IMR-90 (cell line): ENCODE data around the gene FTO. TPM values are rescaled to one million over a fixed set of nuclear protein-coding genes. Genes with fewer than 3 reads are reported as not detected.

Experiments used
- ATAC-seq: fragments of 200-7000 bp; cut with Tn5 transposase; 2 replicates; pipeline ENCODE4 v1.9.1; 2020; ENCODE audit warnings: low read depth, mild to moderate bottlenecking, moderate library complexity
- BruUV-seq: library from RNA; stranded (reverse); fragments of 400-500 nt; replicated peaks from 2 replicates; lab custom pipeline; 2021; lab: Mats Ljungman, UMichigan
- CTCF ChIA-PET: fragments of 300-600 bp; formaldehyde crosslinking; extraction: SDS; loops from one replicate; lab custom pipeline; 2021; ENCODE audit warnings: antibody characterized with exemption; lab: Yijun Ruan, JAX
- POLR2A ChIA-PET: fragments of 300-600 bp; sonication (Branson Sonifier 250); formaldehyde crosslinking; loops from one replicate; lab custom pipeline; 2022; ENCODE audit warnings: antibody characterized with exemption; ENCODE audit not compliant: unreplicated experiment; lab: Charles Lee
- DNase-seq: peaks from one replicate; pipeline ENCODE4 v3.0.0; 2013
- H2AFZ ChIP-seq: replicated peaks from 2 replicates; pipeline ENCODE3; 2013; ENCODE audit warnings: low read length, mild to moderate bottlenecking; ENCODE audit not compliant: poor library complexity
- H2AK5ac ChIP-seq: 2 replicates; pipeline ENCODE4 v1.6.1; 2013; ENCODE audit warnings: low read depth, low read length, inconsistent platforms
- H2AK9ac ChIP-seq: replicated peaks from 2 replicates; pipeline ENCODE3; 2013; ENCODE audit warnings: mild to moderate bottlenecking, low read depth, low read length, moderate library complexity; ENCODE audit not compliant: poor library complexity
- H2BK120ac ChIP-seq: 2 replicates; pipeline ENCODE4 v1.6.1; 2013; ENCODE audit warnings: low read depth, low read length, inconsistent platforms
- H2BK15ac ChIP-seq: 3 replicates; pipeline ENCODE4 v1.6.1; 2013; ENCODE audit warnings: low read depth, low read length, inconsistent platforms
- H2BK20ac ChIP-seq: 2 replicates; pipeline ENCODE4 v1.6.1; 2013; ENCODE audit warnings: low read depth, mild to moderate bottlenecking, inconsistent platforms, low read length, moderate library complexity
- H2BK5ac ChIP-seq: 2 replicates; pipeline ENCODE4 v1.6.1; 2013; ENCODE audit warnings: mild to moderate bottlenecking, low read depth, low read length, inconsistent platforms; ENCODE audit not compliant: poor library complexity, severe bottlenecking
- H3K14ac ChIP-seq: replicated peaks from 2 replicates; pipeline ENCODE4 v1.6.1; 2013; ENCODE audit warnings: low read depth, low read length, inconsistent platforms
- H3K18ac ChIP-seq: 2 replicates; pipeline ENCODE4 v1.6.1; 2013; ENCODE audit warnings: low read depth, low read length, control low read depth
- H3K23ac ChIP-seq: 2 replicates; pipeline ENCODE4 v1.6.1; 2013; ENCODE audit warnings: low read depth, low read length, inconsistent platforms
- H3K27ac ChIP-seq: 2 replicates; pipeline ENCODE4 v1.5.1; 2013; ENCODE audit warnings: mild to moderate bottlenecking, control low read depth, low read length; ENCODE audit not compliant: insufficient read depth
- H3K27me3 ChIP-seq: 2 replicates; pipeline ENCODE4 v1.6.1; 2013; ENCODE audit warnings: low read length; ENCODE audit not compliant: control insufficient read depth, insufficient read depth
- H3K36me3 ChIP-seq: 2 replicates; pipeline ENCODE4 v1.6.1; 2013; ENCODE audit warnings: low read length, mixed read lengths; ENCODE audit not compliant: control insufficient read depth, insufficient read depth
- H3K4ac ChIP-seq: 2 replicates; pipeline ENCODE4 v1.6.1; 2013; ENCODE audit warnings: low read depth, low read length, inconsistent platforms
- H3K4me1 ChIP-seq: 2 replicates; pipeline ENCODE4 v1.6.1; 2013; ENCODE audit warnings: low read length, mixed read lengths; ENCODE audit not compliant: control insufficient read depth, insufficient read depth
- H3K4me2 ChIP-seq: 2 replicates; pipeline ENCODE4 v1.6.1; 2013; ENCODE audit warnings: low read depth, mild to moderate bottlenecking, control low read depth, low read length, moderate library complexity
- H3K4me3 ChIP-seq: 2 replicates; pipeline ENCODE4 v1.5.1; 2013; ENCODE audit warnings: low read depth, mild to moderate bottlenecking, control low read depth, low read length, moderate library complexity; ENCODE audit not compliant: insufficient read depth
- H3K56ac ChIP-seq: 2 replicates; pipeline ENCODE4 v1.6.1; 2013; ENCODE audit warnings: low read length, inconsistent platforms; ENCODE audit not compliant: insufficient read depth; ENCODE audit errors: extremely low read depth
- H3K79me1 ChIP-seq, 2 experiments: 2 replicates each; pipeline ENCODE4 v1.6.1; 2013; ENCODE audit warnings: low read length in 2 of 2, inconsistent platforms in 1 of 2, low read depth in 1 of 2
- H3K9ac ChIP-seq: 2 replicates; pipeline ENCODE4 v1.6.1; 2013; ENCODE audit warnings: low read depth, low read length, control low read depth
- H3K9me1 ChIP-seq: 2 replicates; pipeline ENCODE4 v1.6.1; 2013; ENCODE audit warnings: low read length, inconsistent platforms; ENCODE audit not compliant: insufficient read depth
- H3K9me3 ChIP-seq: 2 replicates; pipeline ENCODE4 v1.6.1; 2013; ENCODE audit warnings: low read length; ENCODE audit not compliant: control insufficient read depth, insufficient read depth
- H4K20me1 ChIP-seq: 2 replicates; pipeline ENCODE4 v1.6.1; 2013; ENCODE audit warnings: low read length, inconsistent platforms; ENCODE audit not compliant: insufficient read depth
- H4K5ac ChIP-seq: 2 replicates; pipeline ENCODE4 v1.6.1; 2013; ENCODE audit warnings: mild to moderate bottlenecking, low read depth, low read length, control low read depth
- H4K8ac ChIP-seq, 2 experiments: 2 replicates each; pipeline ENCODE4 v1.6.1; 2013; ENCODE audit warnings: low read depth in 2 of 2, low read length in 2 of 2, control low read depth in 1 of 2, inconsistent platforms in 1 of 2
- H4K91ac ChIP-seq: 2 replicates; pipeline ENCODE4 v1.6.1; 2013; ENCODE audit warnings: low read depth, low read length, inconsistent platforms; ENCODE audit not compliant: insufficient read depth
- CHD1 ChIP-seq: IDR thresholded peaks from 2 replicates; pipeline ENCODE4 v1.6.1; 2012; ENCODE audit warnings: low read depth, low read length, improper control_type of control experiment
- SMC3 ChIP-seq: fragments of 150-350 bp; IDR thresholded peaks from 2 replicates; pipeline ENCODE4 v1.6.1; 2016; ENCODE audit warnings: low read depth, mild to moderate bottlenecking, antibody characterized with exemption, low read length, moderate library complexity
- WGBS, 2 experiments: methylation state at CpG; one replicate each; pipeline versions ENCODE4 v1.1.5 to v1.1.7; 2013; ENCODE audit warnings: missing lambda C conversion rate in 2 of 2; ENCODE audit not compliant: insufficient read length in 1 of 2; ENCODE audit errors: extremely low coverage in 2 of 2; 5-methylcytosine and 5-hydroxymethylcytosine counted together
- dilution Hi-C: fragments of 300-500 bp; cut with HindIII; formaldehyde crosslinking; loops from one replicate; pipeline ENCODE4 v1.14.3; 2018; ENCODE audit warnings: low sequenced_read_pairs; ENCODE audit not compliant: unreplicated experiment
- in situ Hi-C: fragments of 300-500 bp; cut with MboI; formaldehyde crosslinking; loops from 3 replicates; pipeline ENCODE4 v1.14.3; 2019; ENCODE audit warnings: low sequenced_read_pairs, inconsistent platforms, mixed read lengths
- intact Hi-C: fragments of 100-400 bp; cut with micrococcal nuclease; formaldehyde crosslinking; loops from 2 replicates; pipeline ENCODE4 v1.10.0; 2022
- polyA plus RNA-seq, 3 experiments: library from polyadenylated mRNA; depleted of rRNA; stranded (reverse); fragments of >200 nt; gene quantifications; 2 replicates each; pipeline ENCODE4 v1.2.3, GENCODE V29; 2012; ENCODE audit warnings: low replicate concordance in 1 of 3
- total RNA-seq: library from RNA; depleted of rRNA; stranded (reverse); fragments of >200 nt; gene quantifications from 2 replicates; pipeline ENCODE4 v1.2.3, GENCODE V29; 2012

The FTO gene
- total and polyA plus RNA-seq, 2 of the 4 experiments (the other 2 are of a cell fraction) = 70.3 to 132 TPM

DNA sequence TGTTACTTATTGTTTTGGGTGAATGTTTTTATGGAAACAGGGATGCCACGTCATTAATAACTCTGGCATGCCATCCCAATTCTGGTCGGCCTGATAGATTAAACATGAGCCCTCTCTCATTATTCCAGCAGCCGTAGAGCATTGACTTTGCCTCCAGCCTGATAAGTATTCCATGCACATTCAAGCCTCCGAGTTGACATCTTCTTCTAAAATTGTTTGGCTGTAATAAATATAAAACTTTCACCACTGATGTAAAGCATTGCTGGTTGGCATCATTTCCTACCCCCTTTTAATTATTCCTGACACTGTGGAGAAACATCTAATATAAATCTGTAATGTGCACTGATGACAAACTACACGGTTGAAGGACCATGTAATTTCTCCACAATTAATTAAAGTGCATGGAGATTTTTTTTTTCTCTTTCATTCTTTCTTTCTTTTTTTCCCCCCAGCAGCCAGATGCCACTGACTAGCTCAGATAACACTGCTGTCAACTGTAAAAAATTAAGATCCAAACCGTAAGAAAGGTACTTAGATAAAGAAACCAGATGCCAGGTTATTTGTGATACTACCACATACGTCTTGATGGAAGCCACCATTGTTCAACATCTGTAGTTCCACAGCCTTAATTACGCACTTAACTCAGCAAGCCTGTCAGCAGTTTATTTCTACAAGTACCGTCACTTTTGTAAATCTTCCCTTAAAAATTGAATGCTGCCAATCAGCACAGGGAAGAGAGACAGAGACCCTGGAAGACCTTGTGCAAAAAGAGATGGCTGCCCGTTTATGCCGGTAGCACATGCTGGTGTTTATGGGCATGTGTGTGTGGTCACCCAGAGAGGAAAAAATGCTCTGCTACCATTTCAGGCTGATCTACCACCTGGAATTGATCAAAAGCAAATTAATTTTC is 344.9 kb downstream of the FTO start (continued):
- TF ChIP-seq CHD1 = no peak

DNA sequence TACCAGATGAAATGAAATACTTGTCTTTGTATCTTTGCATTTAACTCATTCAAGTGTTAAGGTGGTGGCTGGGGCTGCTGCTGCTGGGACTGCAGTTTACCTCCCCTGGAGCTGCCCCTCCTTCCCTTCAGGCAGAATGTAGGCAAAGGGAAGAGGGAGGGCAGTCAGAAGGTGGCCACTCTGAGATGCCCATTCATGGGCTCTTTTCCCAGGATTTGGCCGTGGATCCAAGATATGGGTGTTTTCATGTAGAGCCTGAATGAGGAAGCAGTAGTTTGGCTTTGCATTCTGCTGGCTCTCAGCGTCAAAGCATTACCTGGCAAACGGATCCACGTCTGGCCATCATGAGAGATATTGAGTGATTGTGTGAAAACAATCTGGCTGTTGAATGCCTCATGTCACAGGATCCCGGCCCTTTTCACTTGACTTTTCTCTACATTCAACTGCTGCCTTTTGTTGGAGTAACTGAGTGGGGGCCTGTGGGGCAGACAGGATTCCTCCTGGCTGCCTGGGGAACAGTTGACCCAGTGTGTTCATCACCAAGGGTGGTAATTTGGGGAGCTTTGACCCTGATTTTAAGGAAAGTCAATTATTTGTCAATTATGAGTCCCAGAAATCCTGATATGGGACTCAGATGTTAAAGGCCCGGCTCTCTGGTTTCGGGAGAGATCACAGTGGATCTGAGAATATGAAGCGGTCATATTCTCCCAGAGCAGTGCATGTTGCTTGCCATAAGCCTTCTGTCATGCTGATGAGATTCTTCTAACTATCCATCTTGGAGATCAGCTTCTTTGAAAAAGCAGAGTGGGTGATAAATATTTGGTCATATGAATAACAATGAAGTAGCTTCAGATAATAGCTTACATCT is 345.9 kb downstream of the FTO start:
- Histone ChIP-seq H3K4me1 (no peaks in the 10 kb centered on the region), H2BK20ac (no peak overlapping the region), H3K4me2 (no peak overlapping the region), H3K79me1 (no peaks in the 10 kb centered on the region), H2AK5ac (no peak overlapping the region), H2AK9ac (no peak overlapping the region), H3K36me3 (no peaks in the 10 kb centered on the region), H3K56ac (no peak overlapping the region), H3K27ac (no peak overlapping the region), H3K4me3 (no peak overlapping the region), H4K20me1 (no peaks in the 10 kb centered on the region), H2BK15ac (no peak overlapping the region), H3K14ac (no peak overlapping the region), H3K4ac (no peak overlapping the region), H3K9me1 (peaks cover 2% of the 10 kb centered on the region; the same call in 1 of the 2 replicates), H4K5ac (no peak overlapping the region), H3K9ac (no peak overlapping the region), H3K27me3 (no peaks in the 10 kb centered on the region), H2BK120ac (no peak overlapping the region), H3K9me3 (no peaks in the 10 kb centered on the region), H2BK5ac (no peak overlapping the region), H4K91ac (no peak overlapping the region), H3K18ac (no peak overlapping the region), H4K8ac (no peak overlapping the region), H3K23ac (no peak overlapping the region), H2AFZ (no peak overlapping the region)
- BruUV-seq = no TSS peak
- CTCF ChIA-PET = no interaction called here
- in situ Hi-C loops = no loop called here
- intact Hi-C loops = no loop called here
- dilution Hi-C loops = no loop called here
- POLR2A ChIA-PET = no interaction called here
- ATAC-seq = no peak
- 60% methylated on average over 1 of the region's 8 CpGs; no CpG with 5 or more reads in 1 of the 2 experiments for WGBS, 2 experiments
- DNase-seq = no peak
- no peak for TF ChIP-seq SMC3
- no peak for TF ChIP-seq CHD1
